Measurements from ENCODE around the gene METTL22. TPM values are rescaled to one million over a fixed set of nuclear protein-coding genes. Genes with fewer than 3 reads are reported as not detected.

Gene METTL22
- total and polyA plus RNA-seq, 8 donors = 8.8 to 186 (median 23.4) TPM

DNA sequence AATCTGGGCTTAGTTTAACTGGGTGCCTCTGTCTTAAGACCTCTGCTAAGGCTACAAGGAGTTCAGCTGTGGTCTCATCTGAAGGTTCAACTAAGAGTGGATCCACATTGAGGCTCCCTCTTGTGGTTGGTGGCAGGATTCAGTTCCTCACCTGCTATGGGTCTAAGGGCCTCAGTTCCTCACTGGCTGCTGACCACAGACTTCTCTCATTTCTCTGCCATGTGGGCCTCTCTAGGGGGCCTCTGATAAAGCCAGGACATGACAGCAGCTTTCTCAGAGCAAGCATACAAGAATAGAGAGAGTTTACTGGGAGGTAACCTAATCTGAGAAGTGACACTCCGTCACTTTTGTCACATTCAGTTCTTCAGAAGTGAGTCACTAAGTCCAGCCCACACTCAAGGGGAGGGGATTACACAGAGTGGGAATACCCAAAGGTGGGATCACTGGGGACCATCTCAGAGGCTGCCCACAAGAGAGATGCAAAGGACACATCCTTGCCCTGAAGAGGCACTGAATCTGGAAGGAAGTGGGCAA lies 33.8 kb downstream of the METTL22 start:
- 66 to 100% (median 86%) methylated on average over 1 of the region's 1 CpG for WGBS, 5 donors
- no peak overlapping the region for H3K4me3 ChIP-seq
- H3K27me3 ChIP-seq = no peaks in the 10 kb centered on the region
- no peaks in the 10 kb centered on the region for H3K9me3 ChIP-seq
- no peaks in the 10 kb centered on the region for H3K36me3 ChIP-seq
- TF ChIP-seq EP300 (IDR thresholded peaks at IDR 0.05) = no peak
- TF ChIP-seq, protein P1, sequence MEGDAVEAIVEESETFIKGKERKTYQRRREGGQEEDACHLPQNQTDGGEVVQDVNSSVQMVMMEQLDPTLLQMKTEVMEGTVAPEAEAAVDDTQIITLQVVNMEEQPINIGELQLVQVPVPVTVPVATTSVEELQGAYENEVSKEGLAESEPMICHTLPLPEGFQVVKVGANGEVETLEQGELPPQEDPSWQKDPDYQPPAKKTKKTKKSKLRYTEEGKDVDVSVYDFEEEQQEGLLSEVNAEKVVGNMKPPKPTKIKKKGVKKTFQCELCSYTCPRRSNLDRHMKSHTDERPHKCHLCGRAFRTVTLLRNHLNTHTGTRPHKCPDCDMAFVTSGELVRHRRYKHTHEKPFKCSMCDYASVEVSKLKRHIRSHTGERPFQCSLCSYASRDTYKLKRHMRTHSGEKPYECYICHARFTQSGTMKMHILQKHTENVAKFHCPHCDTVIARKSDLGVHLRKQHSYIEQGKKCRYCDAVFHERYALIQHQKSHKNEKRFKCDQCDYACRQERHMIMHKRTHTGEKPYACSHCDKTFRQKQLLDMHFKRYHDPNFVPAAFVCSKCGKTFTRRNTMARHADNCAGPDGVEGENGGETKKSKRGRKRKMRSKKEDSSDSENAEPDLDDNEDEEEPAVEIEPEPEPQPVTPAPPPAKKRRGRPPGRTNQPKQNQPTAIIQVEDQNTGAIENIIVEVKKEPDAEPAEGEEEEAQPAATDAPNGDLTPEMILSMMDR (IDR thresholded peaks at IDR 0.05) = peak in 2 of 7 experiments; percentile 27 to 41
- no peaks in the 10 kb centered on the region for H3K4me1 ChIP-seq
- H3K27ac ChIP-seq = no peak overlapping the region
- intact Hi-C loops (cut with DNase I; ENCODE audit: low total_unique reads) = no loop called here
- peak; percentile 38 to 40 for DNase-seq

DNA sequence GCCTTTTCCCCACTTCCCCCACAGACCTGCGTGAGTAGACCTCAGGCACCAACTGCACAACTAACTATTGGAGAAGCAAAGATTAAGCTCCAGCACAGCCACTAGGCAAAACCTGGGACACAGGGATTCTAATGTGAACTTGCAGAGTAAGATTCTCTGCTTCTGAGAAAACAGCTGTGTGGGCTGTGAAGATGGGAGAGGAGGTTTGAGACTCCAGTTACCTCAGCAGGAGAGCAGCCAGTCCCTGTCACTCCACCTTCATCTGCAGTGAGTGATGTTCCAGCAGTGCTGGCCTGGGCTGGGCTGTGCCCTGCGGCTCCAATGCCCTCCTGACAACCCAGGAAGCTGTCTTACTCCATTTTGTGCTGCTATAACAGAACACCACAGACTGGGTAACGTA lies 34.9 kb downstream of the METTL22 start:
- intact Hi-C loops (cut with DNase I; ENCODE audit: low total_unique reads) = no loop called here
- Histone ChIP-seq H3K36me3 (no peaks in the 10 kb centered on the region), H3K9me3 (no peaks in the 10 kb centered on the region), H3K27me3 (no peaks in the 10 kb centered on the region), H3K27ac (no peak overlapping the region), H3K4me3 (no peak overlapping the region), H3K4me1 (no peaks in the 10 kb centered on the region)
- TF ChIP-seq EP300 (IDR thresholded peaks at IDR 0.05) (no peak), POLR2A (IDR thresholded peaks at IDR 0.05) (no peak), POLR2AphosphoS5 (IDR thresholded peaks at IDR 0.05) (no peak)
- TF ChIP-seq, protein P1 (IDR thresholded peaks at IDR 0.05) = no peak
- DNase-seq = no peak
- WGBS, 5 donors = 48 to 56% (median 53%) methylated on average over 3 of the region's 3 CpGs

DNA sequence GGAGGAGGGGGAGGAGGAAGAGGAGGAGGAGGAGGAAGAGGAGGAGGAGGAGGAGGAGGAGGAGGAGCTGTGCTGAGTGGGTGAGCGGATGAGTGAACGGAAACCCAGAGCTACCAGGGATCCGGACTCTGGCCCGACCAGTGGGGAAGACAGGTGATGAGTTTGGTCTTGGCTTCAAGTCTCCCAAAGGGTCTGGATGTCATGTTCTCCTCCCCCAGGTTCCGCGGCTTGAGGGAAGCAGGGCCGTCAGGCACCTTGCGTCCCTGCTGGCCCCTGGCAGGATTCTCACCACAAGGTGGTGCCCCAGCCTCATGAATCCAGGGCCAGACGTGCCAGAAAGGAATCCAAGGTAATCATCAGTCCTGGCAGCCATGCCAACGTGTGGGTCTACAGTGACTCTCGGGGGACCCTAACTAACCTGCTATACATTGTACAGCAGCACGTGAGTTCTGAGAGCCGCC lies 39.4 kb downstream of the METTL22 start:
- Histone ChIP-seq H3K4me1 (no peaks in the 10 kb centered on the region), H3K27me3 (no peaks in the 10 kb centered on the region), H3K27ac (no peak overlapping the region), H3K9me3 (no peaks in the 10 kb centered on the region), H3K36me3 (peaks cover 3 to 23% (median 21%) of the 10 kb centered on the region in 4 donors), H3K4me3 (no peak overlapping the region)
- TF ChIP-seq POLR2AphosphoS5 (IDR thresholded peaks at IDR 0.05) (peak in 1 of 3 donors; percentile 51), POLR2A (IDR thresholded peaks at IDR 0.05) (no peak)
- TF ChIP-seq, protein P1 (IDR thresholded peaks at IDR 0.05) = peak in 5 of 7 experiments; percentile 15 to 77 (median 69)
- DNase-seq = peak; percentile 82 to 89
- intact Hi-C loops (cut with DNase I; ENCODE audit: low total_unique reads) = loop anchor here (5.0 to 10.0 kb wide), 2 partner anchors 134 to 221 kb away; partner anchors contain the start of genes LITAFD, PMM2 and TMEM186
- WGBS, 5 donors = 15 to 23% (median 15%) methylated on average over 7 to 13 of the region's 13 CpGs

DNA sequence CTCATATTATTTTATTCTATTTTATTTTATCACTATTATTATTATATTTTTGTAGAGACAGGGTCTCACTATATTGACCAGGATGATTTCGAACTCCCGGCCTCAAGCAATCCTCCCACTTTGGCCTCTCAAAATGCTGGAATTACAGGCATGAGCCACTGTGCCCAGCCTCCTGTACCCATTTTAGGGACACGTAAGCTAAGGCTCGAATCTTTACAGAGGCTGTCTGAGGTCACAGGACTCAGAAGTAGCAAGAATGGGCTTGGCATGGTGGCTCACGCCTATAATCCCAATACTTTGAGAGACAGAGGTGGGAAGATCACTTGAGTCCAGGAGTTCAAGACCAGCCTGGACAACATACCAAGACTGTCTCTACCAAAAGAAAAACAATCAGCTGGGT lies 40.2 kb downstream of the METTL22 start:
- no peak for DNase-seq
- intact Hi-C loops (cut with DNase I; ENCODE audit: low total_unique reads) = loop anchor here (5.0 to 10.0 kb wide), 2 partner anchors 133 to 221 kb away; partner anchors contain the start of genes LITAFD, PMM2 and TMEM186
- WGBS, 5 donors = 71 to 88% (median 75%) methylated on average over 5 of the region's 5 CpGs
- Histone ChIP-seq H3K4me3 (no peak overlapping the region), H3K27me3 (no peaks in the 10 kb centered on the region), H3K9me3 (no peaks in the 10 kb centered on the region), H3K36me3 (peaks cover 3 to 30% (median 24%) of the 10 kb centered on the region in 4 donors), H3K4me1 (no peaks in the 10 kb centered on the region), H3K27ac (no peak overlapping the region)
- TF ChIP-seq, protein P1 (IDR thresholded peaks at IDR 0.05) = no peak
